22Rv1 (cell line): ENCODE measurements around the gene PRIMPOL.

Source experiments
- CTCF ChIP-seq: fragments of 450-650 bp; IDR thresholded peaks from 2 replicates; pipeline ENCODE4 v1.5.1; 2017; ENCODE audit warnings: mild to moderate bottlenecking
- ZFX ChIP-seq: fragments of 450-650 bp; IDR thresholded peaks from 2 replicates; pipeline ENCODE4 v1.6.1; 2017; ENCODE audit warnings: antibody characterized with exemption, borderline replicate concordance

GRCh38 chr4:184653650-184654049, 4.1 kb downstream of the PRIMPOL start:
- TF ChIP-seq CTCF (no peak), ZFX (no peak)
